WTC11 (cell line): ENCODE measurements around the gene PIGN.

Experiments used
- CTCF ChIP-seq: fragments of 200-600 bp; IDR thresholded peaks from 2 replicates; pipeline ENCODE4 v1.8.0; 2022; ENCODE audit warnings: antibody characterized with exemption
- HMGA2 ChIP-seq: fragments of 250-450 bp; sonication (Bioruptor Pico); IDR thresholded peaks from 2 replicates; pipeline ENCODE4 v1.4.0; 2021; ENCODE audit warnings: mild to moderate bottlenecking, moderate library complexity
- SP1 ChIP-seq: sonication (generic); formaldehyde crosslinking; conservative IDR thresholded peaks from 2 replicates; pipeline ENCODE4 v1.8.1; 2022; ENCODE audit warnings: missing genetic modification reagents
- ZBTB21 ChIP-seq: sonication (generic); formaldehyde crosslinking; IDR thresholded peaks from 2 replicates; pipeline ENCODE4 v1.8.1; 2023; ENCODE audit warnings: mild to moderate bottlenecking, missing genetic modification reagents, borderline replicate concordance
- ZNF121 ChIP-seq: sonication (generic); formaldehyde crosslinking; IDR thresholded peaks from 2 replicates; pipeline ENCODE4 v1.8.0; 2023; ENCODE audit warnings: missing genetic modification reagents
- TF ChIP-seq, protein P1 (sequence below): sonication (generic); formaldehyde crosslinking; IDR thresholded peaks from 2 replicates; pipeline ENCODE4 v1.8.0; 2022; ENCODE audit warnings: mild to moderate bottlenecking, missing genetic modification reagents

DNA sequence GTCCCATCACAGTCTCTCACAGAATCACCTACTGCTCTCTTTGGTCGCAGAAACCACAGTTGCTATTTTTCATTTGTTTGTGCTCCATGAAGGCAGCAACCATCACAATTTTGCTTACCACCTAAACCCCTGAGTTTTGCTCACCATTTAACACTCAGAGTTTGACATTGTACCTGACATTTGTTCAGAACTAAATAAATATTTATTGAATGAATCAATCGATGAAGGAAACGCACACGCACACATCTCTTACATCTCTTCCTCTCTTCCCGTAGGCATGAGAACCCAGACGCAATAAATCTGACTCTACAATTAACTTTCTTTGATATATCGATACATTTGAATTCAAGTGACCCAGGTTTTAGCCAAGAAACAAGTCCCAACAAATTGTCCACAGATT is 188.5 kb downstream of the PIGN start:
- TF ChIP-seq ZBTB21 (CRISPR knock-in tag), result no peak
- TF ChIP-seq CTCF, result no peak
- TF ChIP-seq, protein P1, sequence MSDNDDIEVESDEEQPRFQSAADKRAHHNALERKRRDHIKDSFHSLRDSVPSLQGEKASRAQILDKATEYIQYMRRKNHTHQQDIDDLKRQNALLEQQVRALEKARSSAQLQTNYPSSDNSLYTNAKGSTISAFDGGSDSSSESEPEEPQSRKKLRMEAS (CRISPR knock-in tag), result no peak
- no peak for TF ChIP-seq ZNF121 (CRISPR knock-in tag)
- no peak for TF ChIP-seq SP1 (CRISPR knock-in tag)
- TF ChIP-seq HMGA2 (CRISPR knock-in tag), result no peak
